GM23248 (cell line): ENCODE results near the gene CRYBG1.

Experiments
- EZH2 ChIP-seq: fragments of 200-600 bp; sonication (generic); IDR thresholded peaks from 2 replicates; pipeline ENCODE4 v1.6.1; 2018; ENCODE audit warnings: antibody characterized with exemption, mild to moderate bottlenecking; ENCODE audit not compliant: insufficient read depth, poor library complexity, severe bottlenecking
- EZH2phosphoT487 ChIP-seq: fragments of 200-600 bp; sonication (generic); IDR thresholded peaks from 2 replicates; pipeline ENCODE4 v1.6.1; 2018; ENCODE audit warnings: antibody characterized with exemption, moderate library complexity, mild to moderate bottlenecking, low read depth; ENCODE audit not compliant: insufficient read depth

- TF ChIP-seq EZH2phosphoT487 = no peak
- TF ChIP-seq EZH2 = no peak
Measured at GRCh38 chr6:106448000-106448426, 87.5 kb downstream of the CRYBG1 start.
